Stimulated activated CD8-positive, alpha-beta memory T cell treated with anti-CD3 and anti-CD28 coated beads, Interleukin-7, amount 100 ng/mL, for 1 hour (primary cell): ENCODE data around the gene VPREB3.
A peak's percentile ranks its signal among the peaks of the same experiment; 100 is the strongest.

ENCODE experiments used
- DNase-seq, 2 donors: peaks; one replicate each; pipeline ENCODE4 v3.0.0-alpha.2; 2020; ENCODE audit warnings: low read depth in 2 of 2

Gene VPREB3

DNA sequence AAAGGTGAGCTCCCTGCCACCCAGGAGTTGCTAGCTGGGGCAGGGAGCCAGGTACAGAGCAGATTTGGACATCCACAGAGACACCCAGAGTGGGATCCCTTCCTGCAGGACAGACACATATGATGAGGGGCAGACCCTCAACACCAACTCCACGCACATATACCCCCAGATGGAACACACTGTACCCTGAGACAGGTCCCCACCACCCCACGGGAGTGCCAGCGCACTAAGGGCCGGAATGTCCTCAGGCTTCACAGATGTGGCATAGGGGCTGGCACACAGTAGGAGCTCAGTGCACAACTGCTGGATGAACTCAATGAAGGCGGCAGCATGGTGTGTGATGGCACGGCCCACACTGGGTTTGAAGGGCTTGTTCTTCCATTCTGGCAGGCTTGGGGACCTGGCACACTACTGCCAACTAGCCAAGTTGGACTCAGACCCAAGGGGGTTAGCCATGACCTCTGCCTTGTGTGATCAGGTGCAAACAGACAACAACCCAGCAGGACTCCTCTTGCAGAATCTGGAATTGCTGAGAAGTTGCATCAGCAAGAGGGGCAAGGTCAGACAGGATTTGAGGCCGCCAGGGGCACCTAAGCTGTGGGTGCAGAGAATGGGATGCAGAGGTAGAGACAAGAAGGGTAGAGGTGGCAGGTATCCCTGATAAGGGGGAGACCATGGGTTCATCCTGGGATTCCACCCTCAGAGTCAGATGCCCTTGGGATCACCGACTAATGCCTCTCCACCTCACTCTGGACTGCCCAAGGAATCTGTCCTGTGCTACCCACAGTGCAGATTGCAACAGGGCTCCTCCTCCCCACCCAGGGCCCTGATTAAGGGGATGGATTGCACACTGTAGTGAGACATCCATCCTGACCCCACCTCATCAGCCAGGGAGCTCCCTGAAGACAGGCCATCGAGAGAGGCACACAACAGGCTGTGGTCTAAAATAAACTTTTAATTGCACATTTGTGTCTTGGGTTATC lies 11.0 kb upstream of the VPREB3 start:
- DNase-seq: no peak

DNA sequence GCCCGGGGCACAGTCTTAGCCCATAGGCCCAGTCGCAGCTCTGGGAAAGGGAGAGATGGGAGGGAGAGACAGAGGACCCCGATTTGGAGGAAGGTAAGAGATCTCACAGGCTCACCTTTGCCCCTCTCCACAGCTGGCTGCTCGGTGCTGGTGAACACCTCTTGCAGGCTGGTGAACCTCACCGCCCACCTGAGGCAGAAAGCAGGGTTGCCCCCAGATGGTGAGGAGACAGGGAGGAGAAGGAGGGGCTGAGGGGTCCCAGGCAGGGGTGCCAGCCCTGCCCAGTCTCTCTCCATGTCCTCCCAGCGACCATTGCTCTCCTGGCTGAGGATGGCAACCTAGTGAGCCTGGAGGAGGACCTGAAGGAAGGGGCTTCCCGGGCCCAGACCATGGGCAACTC lies 9.7 kb upstream of the VPREB3 start:
- no peak for DNase-seq

DNA sequence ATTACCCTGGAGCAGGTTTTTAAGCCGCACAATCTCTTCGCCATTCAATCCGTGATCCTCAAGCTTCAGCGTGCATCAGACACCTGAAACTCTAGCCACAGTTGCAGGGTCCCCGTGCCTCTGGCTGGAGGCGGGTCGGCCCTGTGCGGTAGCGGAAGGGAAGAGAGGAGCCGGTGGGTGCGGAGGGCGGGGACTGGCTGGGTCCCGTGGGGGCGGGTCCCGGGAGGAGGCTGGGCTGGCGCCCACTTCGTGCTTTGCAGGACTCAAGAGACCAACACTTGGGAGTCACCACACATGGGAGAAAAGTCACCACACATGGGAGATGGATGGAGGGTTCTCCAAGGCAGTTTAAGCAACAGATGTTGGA lies 9.3 kb upstream of the VPREB3 start:
- no peak for DNase-seq

DNA sequence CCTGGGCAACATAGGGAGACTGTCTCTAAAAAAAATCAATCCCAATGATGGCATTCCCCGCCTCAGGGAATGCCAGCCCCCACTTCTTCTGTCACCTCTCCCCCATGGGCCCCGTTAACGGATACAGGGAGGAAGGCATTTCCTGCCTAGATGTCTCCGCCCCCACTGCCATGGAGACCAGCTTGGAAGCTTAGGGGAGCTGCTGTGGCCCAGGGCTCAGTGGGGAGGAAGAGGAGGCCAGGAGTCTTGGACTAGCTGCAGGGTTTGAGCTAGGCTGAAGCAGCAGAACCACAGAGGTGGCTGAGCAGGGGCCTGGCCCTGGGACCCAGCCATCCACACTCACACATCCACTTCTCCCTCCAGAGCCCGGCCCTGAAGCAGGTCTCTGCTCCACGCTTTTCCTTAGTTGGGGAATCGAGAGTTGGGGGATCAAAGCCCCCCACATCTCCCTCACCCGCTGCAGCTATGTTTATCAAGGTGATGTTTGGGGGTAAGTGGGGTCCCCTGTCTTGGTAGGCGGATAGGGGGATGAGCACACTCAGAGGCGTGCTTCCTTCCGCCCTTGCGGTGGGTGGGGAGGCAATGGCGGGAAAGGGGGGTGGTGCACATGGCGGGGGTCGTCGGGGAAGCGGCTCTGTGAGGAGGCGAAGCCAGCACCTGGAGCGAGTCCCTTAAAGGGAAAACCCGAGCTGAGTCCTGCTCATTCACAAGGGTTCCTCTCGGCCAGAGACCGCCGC lies 8.8 kb upstream of the VPREB3 start, which contains the start of gene C22orf15:
Gene C22orf15 (plus strand): TSS at position 149 of the 737 bp plus-strand sequence. CDS start 317 bp downstream, at position 466.
- no peak for DNase-seq

DNA sequence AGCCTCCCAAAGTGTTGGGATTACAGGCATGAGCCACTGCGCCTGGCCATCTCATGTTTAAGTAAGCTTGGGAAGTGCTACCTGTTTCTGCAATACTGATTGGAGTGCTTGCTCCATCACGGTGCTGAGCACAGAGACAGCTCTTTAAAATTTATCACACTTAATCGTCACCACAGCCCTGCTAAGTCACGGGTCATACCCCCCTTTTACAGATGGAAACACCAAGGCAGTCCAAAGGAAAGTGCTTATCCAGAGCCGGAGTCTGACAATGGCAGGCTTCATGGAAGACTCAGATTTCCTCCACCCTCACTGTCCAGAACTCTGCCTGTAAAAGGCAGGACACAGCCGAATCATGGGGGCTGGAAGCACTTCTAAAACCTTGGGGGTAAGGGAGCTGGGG lies 5.8 kb upstream of the VPREB3 start:
- no peak for DNase-seq

DNA sequence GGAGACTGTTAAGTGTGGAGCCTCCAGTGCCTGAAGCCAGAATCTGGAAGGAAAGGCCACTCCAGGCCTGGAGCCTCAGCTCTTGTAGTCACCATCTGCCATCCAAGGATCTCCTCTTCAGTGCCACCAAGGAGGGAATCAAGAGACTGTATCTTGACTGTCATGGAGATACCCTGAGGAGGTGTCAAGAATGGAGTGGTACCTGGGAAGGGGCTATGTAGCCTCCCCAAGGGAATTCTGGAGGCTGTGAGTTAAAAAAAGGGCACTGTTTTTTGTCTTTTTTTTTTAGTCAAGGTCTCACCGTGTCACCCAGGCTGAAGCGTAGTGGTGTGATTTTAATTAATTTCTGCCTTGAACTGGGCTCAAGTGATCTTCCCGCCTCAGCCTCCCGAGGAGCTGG lies 5.3 kb upstream of the VPREB3 start:
- no peak for DNase-seq

DNA sequence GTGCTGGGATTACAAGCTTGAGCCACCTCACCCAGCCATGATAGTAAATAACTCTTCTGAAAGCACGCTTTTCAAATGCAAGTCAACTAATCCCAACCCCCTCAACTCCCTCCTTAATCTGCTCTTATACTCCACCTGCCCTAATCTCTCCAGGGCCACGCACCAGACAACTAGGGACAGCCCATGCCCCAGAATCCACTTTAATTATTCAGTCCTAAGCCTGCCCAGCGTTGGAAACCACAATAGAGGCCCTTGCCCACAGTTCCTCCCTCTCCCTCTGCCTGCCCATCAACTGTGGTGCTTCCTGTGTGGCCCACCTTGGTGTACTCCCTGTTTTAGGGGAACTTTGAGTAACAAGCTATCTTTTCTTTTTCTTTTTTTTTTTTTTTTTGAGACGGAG lies 2.7 kb upstream of the VPREB3 start:
- DNase-seq: no peak

DNA sequence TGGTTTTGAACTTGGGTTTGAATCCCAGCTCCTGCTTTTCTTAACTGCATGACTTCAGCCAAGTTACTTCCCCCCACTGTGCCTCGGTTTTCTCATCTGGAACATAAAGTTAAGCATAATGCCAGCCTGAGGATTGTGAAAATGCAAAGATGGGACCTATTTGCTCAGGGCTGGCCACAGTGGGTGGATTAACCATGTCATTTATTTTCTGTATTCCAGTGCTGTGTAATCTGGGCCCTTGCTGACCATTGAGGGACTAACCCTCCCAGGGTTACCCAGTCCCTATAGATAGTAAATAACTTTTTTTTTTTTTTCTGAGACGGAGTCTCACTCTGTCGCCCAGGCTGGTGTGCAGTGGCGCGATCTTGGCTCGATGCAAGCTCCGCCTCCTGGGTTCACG lies 1.5 kb upstream of the VPREB3 start:
- DNase-seq: no peak

DNA sequence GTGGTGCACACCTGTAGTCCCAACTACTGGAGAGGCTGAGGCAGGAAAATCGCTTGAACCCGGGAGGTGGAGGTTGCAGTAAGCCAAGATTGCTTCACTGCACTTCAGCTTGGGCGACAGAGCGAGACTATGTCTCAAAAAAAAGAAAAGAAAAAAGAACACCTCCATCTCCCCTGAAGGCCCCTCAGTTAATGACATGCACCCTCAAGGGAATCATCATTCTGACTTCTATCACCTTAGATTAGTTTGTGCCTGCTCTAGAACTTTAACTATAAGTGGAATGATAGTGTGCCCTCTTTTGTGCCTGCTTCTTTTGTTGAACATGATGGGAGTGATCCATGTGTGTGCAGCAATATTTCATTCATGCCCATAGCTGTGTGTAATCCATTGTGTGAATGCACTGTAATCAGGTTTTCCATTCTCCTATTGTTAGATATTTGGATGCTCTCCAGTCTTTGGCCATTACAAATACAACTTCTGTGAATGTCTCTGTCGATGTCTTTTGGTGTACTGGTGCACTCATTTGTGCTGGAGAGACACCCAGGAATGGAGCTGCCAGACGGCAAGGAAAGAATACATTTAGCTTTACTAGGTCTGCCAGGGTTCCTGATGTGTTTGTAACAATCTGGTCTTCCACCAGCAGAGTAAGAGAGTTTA lies 883 bp upstream of the VPREB3 start:
- DNase-seq: no peak

DNA sequence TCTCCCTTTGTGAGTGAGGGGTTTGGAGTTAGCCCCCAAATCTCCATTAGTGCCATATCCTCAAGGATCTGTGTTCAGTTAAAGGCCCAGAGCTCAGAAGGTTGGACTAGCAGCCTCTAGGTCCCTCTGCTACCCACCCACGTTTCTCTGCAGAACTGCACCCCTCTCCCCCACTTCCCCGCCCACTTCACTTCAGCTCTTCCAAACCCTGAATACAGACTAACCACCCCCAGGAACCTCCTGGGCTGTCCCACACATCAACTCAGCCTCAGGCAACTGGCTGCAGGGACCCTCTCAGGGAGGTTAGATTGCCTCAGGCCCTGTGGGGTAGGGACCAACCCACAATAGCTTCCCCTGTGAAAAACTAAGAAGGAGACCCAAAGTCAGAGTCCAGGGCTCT lies 840 bp downstream of the VPREB3 start:
- DNase-seq: no peak

DNA sequence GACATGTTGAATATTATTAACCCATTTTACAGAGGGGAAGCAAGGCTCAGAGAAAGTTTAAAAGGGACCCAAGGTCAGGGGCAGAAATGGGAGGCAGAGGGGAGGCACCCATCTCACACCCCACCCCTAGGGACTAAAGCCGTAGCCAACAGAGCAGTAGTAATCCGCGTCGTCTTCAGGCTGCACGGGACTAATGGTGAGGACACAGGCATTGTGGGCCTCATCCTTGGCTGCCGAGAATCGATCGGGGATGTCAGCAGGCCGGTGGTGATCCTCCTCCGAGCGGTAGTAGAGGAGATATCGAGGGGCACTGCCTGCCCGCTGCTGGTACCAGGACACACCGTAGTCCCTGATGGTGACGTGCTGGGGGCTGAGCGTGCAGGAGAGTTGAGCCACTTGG lies 1.5 kb downstream of the VPREB3 start:
- DNase-seq: no peak

DNA sequence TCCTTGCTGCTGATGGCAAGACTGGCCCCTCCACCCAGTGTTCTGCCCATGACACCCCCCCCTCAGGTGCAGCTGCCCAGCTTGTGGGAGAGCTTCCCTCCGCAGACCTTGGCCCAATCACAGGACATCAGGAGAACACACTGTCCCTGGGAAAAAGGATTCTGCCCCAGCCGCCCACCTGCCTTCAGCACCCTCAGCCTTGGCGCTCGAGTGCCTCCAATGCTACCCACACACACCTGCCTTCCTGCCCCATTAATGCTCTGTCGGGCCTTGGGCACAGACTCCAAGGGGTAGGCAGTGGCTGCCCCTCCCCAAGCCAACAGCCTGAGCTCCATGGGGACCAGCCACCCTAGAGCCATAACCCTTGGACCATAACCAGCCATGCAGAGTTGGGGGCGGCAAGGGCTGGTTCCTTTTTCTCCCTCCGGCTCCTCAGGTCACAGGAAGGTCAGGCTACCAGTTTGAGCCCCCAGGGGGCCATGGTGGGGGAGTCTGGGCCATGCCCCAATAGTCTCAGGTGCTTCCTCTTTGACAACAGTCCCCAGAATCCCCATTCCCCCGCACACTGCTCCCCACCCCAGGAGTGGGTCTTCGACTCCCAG lies 2.0 kb downstream of the VPREB3 start:
- no peak for DNase-seq

DNA sequence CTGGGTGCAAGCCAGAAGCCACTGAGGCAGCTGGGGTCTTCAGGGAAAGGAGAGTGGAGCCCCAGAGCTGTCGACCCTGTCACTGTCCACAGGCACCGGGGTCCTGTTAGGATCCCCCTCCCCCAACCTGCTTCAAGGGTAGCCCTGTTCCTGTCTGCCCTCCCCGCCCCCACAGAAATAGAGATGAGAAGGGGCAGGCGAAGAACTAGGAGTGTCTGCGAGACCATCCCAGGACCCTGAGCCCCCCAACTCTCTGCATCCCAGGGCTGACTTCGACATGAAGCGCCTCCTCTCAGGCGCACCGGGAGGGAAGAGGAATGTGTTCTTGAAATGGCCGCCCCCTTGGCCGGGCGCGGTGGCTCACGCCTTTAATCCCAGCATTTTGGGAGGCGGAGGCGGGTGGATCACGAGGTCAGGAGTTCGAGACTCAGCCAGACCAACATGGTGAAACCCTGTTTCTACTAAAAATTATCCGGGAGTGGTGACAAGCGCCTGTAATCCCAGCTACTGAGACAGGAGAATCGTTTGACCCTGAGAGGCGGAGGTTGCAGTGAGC lies 2.7 kb downstream of the VPREB3 start:
- DNase-seq: no peak

DNA sequence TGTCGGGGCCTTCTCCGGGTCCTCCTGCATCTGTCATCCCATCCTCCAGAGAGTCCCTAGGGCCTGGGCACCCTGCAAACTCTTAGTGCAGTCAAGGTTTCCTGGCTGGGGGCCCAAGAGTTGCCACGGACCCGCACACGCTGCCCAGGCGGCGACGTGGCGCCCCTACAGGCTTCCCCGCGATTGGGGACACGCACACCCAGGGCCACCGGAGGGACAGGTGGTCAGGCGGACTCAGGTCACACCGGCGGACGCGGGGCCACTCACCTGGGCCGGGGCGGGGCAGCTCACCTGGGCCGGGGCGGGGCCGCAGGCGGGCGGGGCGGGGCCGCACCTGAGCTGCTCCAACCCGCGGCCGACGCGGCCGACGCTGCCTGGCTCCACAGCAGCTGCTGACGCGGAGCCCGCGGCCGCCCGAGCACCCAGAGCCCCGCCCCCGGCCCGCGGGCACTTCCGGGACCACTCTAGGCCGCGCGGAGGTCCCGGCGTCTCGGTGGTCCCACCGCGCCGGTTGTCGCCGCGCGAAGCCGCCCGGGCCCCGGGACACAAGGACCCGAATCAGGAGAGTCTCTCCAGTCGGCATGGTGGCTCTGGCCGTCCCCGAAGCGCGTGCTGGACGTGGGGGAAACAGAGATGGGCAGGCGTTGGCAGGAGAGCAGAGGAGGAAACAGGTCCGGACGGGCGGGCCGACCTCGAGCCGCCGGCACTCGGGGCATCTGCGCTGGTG lies 3.3 kb downstream of the VPREB3 start, which contains the start of gene ZNF70:
Gene ZNF70 (minus strand): TSS at position 399 of the 727 bp plus-strand sequence. CDS start 5,972 bp downstream, outside the sequence.
- peak; percentile 65 to 68 for DNase-seq

DNA sequence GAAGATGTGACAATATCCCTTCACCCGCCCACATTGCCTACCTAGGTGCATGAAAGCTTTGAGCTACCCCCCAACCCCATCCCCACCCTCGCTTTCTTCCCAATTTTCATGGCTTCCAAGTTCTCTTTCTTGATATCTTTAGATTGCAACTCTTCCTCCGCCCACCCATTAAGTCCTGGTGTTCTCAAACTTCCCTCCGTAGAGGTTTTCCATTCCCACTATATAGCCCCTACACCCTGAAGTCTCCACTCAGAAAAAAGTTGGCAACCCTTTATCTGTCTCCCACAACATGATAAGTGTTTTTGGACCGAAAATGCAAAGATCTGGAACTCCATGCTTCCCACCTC lies 3.9 kb downstream of the VPREB3 start:
- no peak for DNase-seq

DNA sequence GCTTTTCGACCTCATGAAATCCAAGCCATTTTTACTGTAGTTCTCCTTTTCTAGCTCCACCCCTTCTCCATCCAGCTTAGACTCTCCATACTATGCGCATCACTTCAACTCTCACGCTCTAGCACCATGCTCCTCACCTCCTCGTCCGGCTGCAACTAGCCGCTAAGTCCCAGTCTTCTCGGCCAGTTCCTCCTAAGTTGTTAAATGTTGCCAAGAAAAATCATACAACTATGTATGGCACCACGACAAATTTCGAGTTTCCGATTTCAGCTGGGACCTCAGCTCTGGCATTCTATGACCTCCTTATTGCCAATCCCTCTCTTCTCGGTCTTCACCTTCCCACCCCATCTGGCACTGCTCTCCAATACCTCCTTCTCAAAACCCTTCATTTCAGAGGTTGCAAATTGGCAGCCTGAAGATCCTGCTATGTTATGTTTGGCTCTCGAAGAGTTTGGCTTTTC lies 4.4 kb downstream of the VPREB3 start:
- no peak for DNase-seq

DNA sequence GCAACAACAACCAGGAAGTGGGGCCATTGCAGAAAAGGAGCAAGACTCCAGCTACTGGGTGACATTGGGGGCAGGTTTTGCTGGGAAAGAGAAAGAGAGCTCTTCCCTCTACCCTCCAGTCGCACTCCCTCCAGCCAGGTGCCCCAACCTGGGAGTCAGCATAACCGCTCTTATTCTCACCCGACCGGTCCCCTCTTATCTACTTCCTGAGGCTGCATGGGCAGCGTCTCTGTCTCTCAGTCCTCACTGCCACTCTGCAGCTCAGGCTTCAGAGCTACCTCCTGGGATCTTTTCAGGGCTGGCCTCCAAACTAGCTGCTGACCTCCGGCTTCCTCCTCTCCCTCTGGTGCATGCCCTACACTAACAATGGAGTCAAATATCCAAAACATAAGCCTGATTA lies 8.4 kb downstream of the VPREB3 start:
- DNase-seq: no peak

DNA sequence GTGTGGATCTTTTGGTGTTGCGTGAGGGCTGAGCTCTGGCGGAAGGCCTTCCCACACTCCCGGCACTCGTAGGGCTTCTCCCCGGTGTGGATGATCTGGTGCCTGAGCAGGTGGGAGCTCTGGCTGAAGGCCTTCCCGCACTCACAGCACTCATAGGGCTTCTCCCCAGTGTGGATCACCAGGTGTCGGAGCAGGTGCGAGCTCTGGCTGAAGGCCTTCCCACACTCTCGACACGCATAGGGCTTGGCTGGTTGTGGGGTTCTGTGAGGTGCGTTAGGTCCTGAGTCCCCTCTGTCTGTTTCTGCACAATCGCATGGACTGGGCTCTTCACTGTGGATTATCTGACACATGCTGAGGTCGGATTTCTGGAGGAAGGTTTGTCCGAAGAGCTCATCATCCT lies 9.7 kb downstream of the VPREB3 start:
- DNase-seq: no peak

DNA sequence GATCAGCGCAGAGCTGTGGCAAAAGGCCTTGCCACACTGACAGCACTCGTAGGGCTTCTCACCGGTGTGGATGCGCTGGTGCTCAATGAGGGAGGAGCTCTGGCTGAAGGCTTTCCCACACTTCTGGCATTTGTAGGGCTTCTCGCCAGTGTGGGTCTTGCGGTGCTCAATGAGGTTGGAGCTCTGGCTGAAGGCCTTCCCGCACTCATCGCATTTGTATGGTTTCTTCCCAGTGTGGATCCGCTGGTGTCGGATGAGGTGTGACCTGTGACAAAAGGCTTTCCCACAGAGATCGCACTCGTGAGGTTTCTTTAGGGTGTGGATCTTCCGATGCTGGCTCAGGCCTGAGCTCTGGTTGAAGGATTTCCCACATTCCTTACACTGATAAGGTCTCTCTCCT lies 10.2 kb downstream of the VPREB3 start:
- DNase-seq: no peak

DNA sequence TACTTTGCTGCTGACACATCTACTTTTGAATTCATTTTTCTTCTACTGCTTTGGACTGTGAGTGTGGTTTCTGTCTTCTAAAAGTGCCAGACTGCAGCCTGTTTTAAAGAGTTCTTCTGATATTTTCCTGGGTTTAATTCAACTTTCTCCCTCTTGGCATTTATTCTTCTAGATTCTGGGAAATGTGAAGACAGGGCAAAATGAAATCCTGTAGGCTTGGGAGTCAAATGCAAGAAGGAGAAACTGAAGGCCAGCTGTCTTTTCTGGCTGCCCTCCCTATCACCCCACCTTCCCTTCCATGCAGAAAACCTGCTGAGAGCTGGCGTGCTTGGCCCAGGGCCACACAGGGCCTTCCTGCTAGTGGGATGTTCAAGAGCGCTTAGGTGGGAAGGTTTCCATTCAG lies 10.9 kb downstream of the VPREB3 start:
- no peak for DNase-seq
